Neural cell (in vitro differentiated cells): ENCODE measurements around the gene PABPC3. TPM values are rescaled to one million over a fixed set of nuclear protein-coding genes. Genes with fewer than 3 reads are reported as not detected.

Source experiments
- H2AFZ ChIP-seq: fragments of 200-600, 300-800 bp; sonication (generic), shearing (Covaris generic); 2 replicates; pipeline ENCODE4 v1.6.0; 2014; ENCODE audit warnings: low read depth, mild to moderate bottlenecking, antibody characterized with exemption, low read length, moderate library complexity
- H3F3A ChIP-seq: fragments of 200-600 bp; shearing (Covaris generic); 2 replicates; pipeline ENCODE4 v1.6.1; 2016; ENCODE audit warnings: mild to moderate bottlenecking, moderate library complexity, mixed read lengths, antibody characterized with exemption, low read length; ENCODE audit not compliant: insufficient read depth, poor library complexity, severe bottlenecking
- H3K27ac ChIP-seq: fragments of 200-600, 300-800 bp; sonication (generic), shearing (Covaris generic); 2 replicates; pipeline ENCODE4 v1.5.1; 2014; ENCODE audit warnings: mild to moderate bottlenecking, low read length, moderate library complexity
- H3K27me3 ChIP-seq: fragments of 300-800, 200-600 bp; sonication (generic), shearing (Covaris generic); 2 replicates; pipeline ENCODE4 v1.6.0; 2014; ENCODE audit warnings: mild to moderate bottlenecking, low read depth, low read length, moderate library complexity; ENCODE audit not compliant: insufficient read depth
- H3K36me3 ChIP-seq: fragments of 300-800, 200-600 bp; sonication (generic), shearing (Covaris generic); 2 replicates; pipeline ENCODE4 v1.5.1; 2014; ENCODE audit warnings: mild to moderate bottlenecking, antibody characterized with exemption, low read length, moderate library complexity; ENCODE audit not compliant: insufficient read depth
- H3K4me2 ChIP-seq: fragments of 300-800, 200-600 bp; sonication (generic), shearing (Covaris generic); 2 replicates; pipeline ENCODE4 v1.6.0; 2014; ENCODE audit warnings: mild to moderate bottlenecking, low read length
- H3K4me3 ChIP-seq: fragments of 300-800, 200-600 bp; sonication (generic), shearing (Covaris generic); 2 replicates; pipeline ENCODE4 v1.5.1; 2014; ENCODE audit warnings: mild to moderate bottlenecking, low read length, moderate library complexity
- H3K79me2 ChIP-seq: fragments of 200-600 bp; shearing (Covaris generic); replicated peaks from 2 replicates; pipeline ENCODE4 v1.6.0; 2014; ENCODE audit warnings: mild to moderate bottlenecking, low read length, moderate library complexity; ENCODE audit not compliant: insufficient read depth
- H3K9ac ChIP-seq: fragments of 300-800, 200-600 bp; sonication (generic), shearing (Covaris generic); 2 replicates; pipeline ENCODE4 v1.6.1; 2016; ENCODE audit warnings: mild to moderate bottlenecking, low read length, mixed read lengths
- H3K9me2 ChIP-seq: fragments of 200-600 bp; shearing (Covaris generic); 2 replicates; pipeline ENCODE4 v1.6.1; 2016; ENCODE audit warnings: mild to moderate bottlenecking, low read length, mixed read lengths; ENCODE audit not compliant: insufficient read depth
- H3K9me3 ChIP-seq: fragments of 200-600, 300-800 bp; sonication (generic), shearing (Covaris generic); 2 replicates; pipeline ENCODE4 v1.6.1; 2016; ENCODE audit warnings: mild to moderate bottlenecking, mixed run types, low read length, moderate library complexity, mixed read lengths
- H4K20me1 ChIP-seq: fragments of 200-600 bp; shearing (Covaris generic); 2 replicates; pipeline ENCODE4 v1.6.1; 2016; ENCODE audit warnings: mild to moderate bottlenecking, mixed run types; ENCODE audit not compliant: insufficient read depth
- CTCF ChIP-seq: fragments of 450-650 bp; IDR thresholded peaks from 2 replicates; pipeline ENCODE4 v1.5.1; 2014; ENCODE audit warnings: antibody characterized with exemption, mild to moderate bottlenecking, moderate library complexity; ENCODE audit not compliant: poor library complexity, severe bottlenecking
- EP300 ChIP-seq: fragments of 450-650 bp; conservative IDR thresholded peaks from 2 replicates; pipeline ENCODE4 v1.6.1; 2014; ENCODE audit warnings: antibody characterized with exemption, mild to moderate bottlenecking, moderate library complexity; ENCODE audit not compliant: poor library complexity, severe bottlenecking
- EZH2 ChIP-seq: fragments of 200-600, 300-800 bp; shearing (Covaris generic), sonication (generic); IDR thresholded peaks from 2 replicates; pipeline ENCODE4 v1.6.1; 2014; ENCODE audit warnings: antibody characterized with exemption, low read length, borderline replicate concordance, mild to moderate bottlenecking; ENCODE audit not compliant: insufficient read depth, poor library complexity, severe bottlenecking
- MXI1 ChIP-seq: fragments of 450-650 bp; conservative IDR thresholded peaks from 2 replicates; pipeline ENCODE4 v1.6.1; 2014; ENCODE audit warnings: antibody characterized with exemption, mild to moderate bottlenecking; ENCODE audit not compliant: poor library complexity, severe bottlenecking
- POLR2AphosphoS5 ChIP-seq: IDR thresholded peaks from 2 replicates; pipeline ENCODE4 v1.6.1; 2012
- RAD21 ChIP-seq: fragments of 450-650 bp; conservative IDR thresholded peaks from 2 replicates; pipeline ENCODE4 v1.6.1; 2014; ENCODE audit warnings: antibody characterized with exemption, mild to moderate bottlenecking, moderate library complexity
- REST ChIP-seq: IDR thresholded peaks from 2 replicates; pipeline ENCODE4 v1.6.1; 2012; ENCODE audit warnings: borderline replicate concordance
- SMC3 ChIP-seq: fragments of 450-650 bp; conservative IDR thresholded peaks from 2 replicates; pipeline ENCODE4 v1.6.1; 2014; ENCODE audit warnings: antibody characterized with exemption, mild to moderate bottlenecking, moderate library complexity; ENCODE audit not compliant: poor library complexity
- TAF1 ChIP-seq: IDR thresholded peaks from 2 replicates; pipeline ENCODE4 v1.6.1; 2012; ENCODE audit warnings: low read depth
- polyA plus RNA-seq: library from polyadenylated mRNA; depleted of rRNA; stranded (reverse); fragments of >200 nt; gene quantifications from 2 replicates; pipeline ENCODE4 v1.2.3, GENCODE V29; 2014

The PABPC3 gene
- polyA plus RNA-seq, 1 donor from 2014 or later: not detected

GRCh38 chr13:25064396-25064795 is 31.5 kb upstream of the PABPC3 start:
- TF ChIP-seq CTCF: no peak
- TF ChIP-seq SMC3: no peak
- no peak for TF ChIP-seq TAF1
- no peak for TF ChIP-seq MXI1
- no peak for TF ChIP-seq EZH2
- no peak for TF ChIP-seq POLR2AphosphoS5
- Histone ChIP-seq H4K20me1 (no peaks in the 10 kb centered on the region), H3K4me2 (no peak overlapping the region), H3F3A (no peaks in the 10 kb centered on the region), H3K4me3 (no peak overlapping the region), H3K9me2 (no peaks in the 10 kb centered on the region), H3K9ac (no peak overlapping the region), H3K79me2 (no peaks in the 10 kb centered on the region), H3K9me3 (no peaks in the 10 kb centered on the region), H3K27me3 (no peaks in the 10 kb centered on the region), H3K36me3 (no peaks in the 10 kb centered on the region), H2AFZ (no peak overlapping the region), H3K27ac (no peak overlapping the region)

- Histone ChIP-seq H2AFZ (no peak overlapping the region), H3K27me3 (no peaks in the 10 kb centered on the region), H3K9ac (no peak overlapping the region), H3K9me2 (no peaks in the 10 kb centered on the region), H4K20me1 (no peaks in the 10 kb centered on the region), H3K27ac (no peak overlapping the region), H3K4me3 (no peak overlapping the region), H3F3A (no peaks in the 10 kb centered on the region), H3K4me2 (no peak overlapping the region), H3K79me2 (no peaks in the 10 kb centered on the region), H3K9me3 (no peaks in the 10 kb centered on the region), H3K36me3 (no peaks in the 10 kb centered on the region)
- no peak for TF ChIP-seq RAD21
- no peak for TF ChIP-seq EZH2
- no peak for TF ChIP-seq MXI1
- TF ChIP-seq TAF1: no peak
- TF ChIP-seq POLR2AphosphoS5: no peak
Observed at GRCh38 chr13:25065974-25066770, 29.8 kb upstream of the PABPC3 start.

- Histone ChIP-seq H3K9me3 (no peaks in the 10 kb centered on the region), H3K27me3 (no peaks in the 10 kb centered on the region), H4K20me1 (no peaks in the 10 kb centered on the region), H3K27ac (no peak overlapping the region), H3K9me2 (no peaks in the 10 kb centered on the region), H3K79me2 (no peaks in the 10 kb centered on the region), H3K9ac (no peak overlapping the region), H3K36me3 (no peaks in the 10 kb centered on the region), H2AFZ (no peak overlapping the region), H3K4me2 (no peak overlapping the region), H3F3A (no peaks in the 10 kb centered on the region), H3K4me3 (no peak overlapping the region)
- TF ChIP-seq TAF1: no peak
- TF ChIP-seq EZH2: no peak
- TF ChIP-seq MXI1: no peak
- TF ChIP-seq POLR2AphosphoS5: no peak
- TF ChIP-seq EP300: no peak
- TF ChIP-seq CTCF: no peak
- TF ChIP-seq RAD21: no peak
- TF ChIP-seq SMC3: no peak
- TF ChIP-seq REST: no peak
Observed at GRCh38 chr13:25067064-25067463, 28.9 kb upstream of the PABPC3 start.
